CD4-positive, alpha-beta memory T cell (primary cell): ENCODE measurements around the gene BRS3. TPM values are rescaled to one million over a fixed set of nuclear protein-coding genes. Genes with fewer than 3 reads are reported as not detected.
"Not testable (repeated sequence)": the region's sequence is repeated elsewhere in the genome, so short reads cannot be mapped to it uniquely, and the experiment has no call there.

ENCODE experiments used
- CTCF ChIA-PET: fragments of 350-600 bp; sonication (Branson Sonifier 250); formaldehyde crosslinking; loops from one replicate; lab custom pipeline; 2021; ENCODE audit warnings: inconsistent platforms; ENCODE audit not compliant: partially characterized antibody; lab: Charles Lee
- POLR2A ChIA-PET: fragments of 350-600 bp; sonication (Branson Sonifier 250); formaldehyde crosslinking; loops from one replicate; lab custom pipeline; 2021; ENCODE audit not compliant: partially characterized antibody; lab: Charles Lee
- DNase-seq, 5 donors: peaks; one replicate each; pipeline versions ENCODE4 v3.0.0 to v3.0.0-alpha.2; 2020 to 2022; ENCODE audit warnings: mixed read lengths in 1 of 5
- H3K27ac ChIP-seq: one replicate; pipeline ENCODE4 v1.7.0; 2013; ENCODE audit warnings: low read depth, low read length
- H3K27me3 ChIP-seq: 2 replicates; pipeline ENCODE4 v1.7.0; 2013; ENCODE audit warnings: mild to moderate bottlenecking, low read length, moderate library complexity; ENCODE audit not compliant: insufficient read depth
- H3K36me3 ChIP-seq: 2 replicates; pipeline ENCODE4 v1.7.0; 2013; ENCODE audit warnings: mild to moderate bottlenecking, low read length, moderate library complexity; ENCODE audit not compliant: insufficient read depth
- H3K4me1 ChIP-seq: 2 replicates; pipeline ENCODE4 v1.7.0; 2013; ENCODE audit warnings: mild to moderate bottlenecking, low read length, moderate library complexity; ENCODE audit not compliant: insufficient read depth
- H3K4me3 ChIP-seq, 2 donors: one replicate each; pipeline ENCODE4 v1.7.0; 2013; ENCODE audit warnings: low read length in 2 of 2, mild to moderate bottlenecking in 1 of 2
- H3K9me3 ChIP-seq, 2 donors: one replicate each; pipeline ENCODE4 v1.7.0; 2013; ENCODE audit warnings: low read length in 2 of 2, control low read depth in 1 of 2; ENCODE audit not compliant: control insufficient read depth in 1 of 2
- H3K27ac Mint-ChIP-seq, 7 donors: one replicate each; pipeline ENCODE4 v1.8.0; 2020 to 2021; ENCODE audit warnings: mixed read lengths in 7 of 7, mild to moderate bottlenecking in 6 of 7, inconsistent platforms in 3 of 7, moderate library complexity in 3 of 7
- H3K27me3 Mint-ChIP-seq, 2 donors: one replicate each; pipeline ENCODE4 v1.8.0; 2020 to 2021; ENCODE audit warnings: mixed read lengths in 2 of 2
- H3K36me3 Mint-ChIP-seq, 2 donors: one replicate each; pipeline ENCODE4 v1.8.0; 2020 to 2021; ENCODE audit warnings: mixed read lengths in 2 of 2, inconsistent platforms in 1 of 2, mild to moderate bottlenecking in 1 of 2
- H3K4me1 Mint-ChIP-seq, 4 donors: one replicate each; pipeline ENCODE4 v1.8.0; 2020 to 2021; ENCODE audit warnings: mixed read lengths in 4 of 4, mild to moderate bottlenecking in 1 of 4
- H3K4me3 Mint-ChIP-seq, 8 donors: one replicate each; pipeline ENCODE4 v1.8.0; 2020 to 2021; ENCODE audit warnings: mixed read lengths in 8 of 8, mild to moderate bottlenecking in 7 of 8, moderate library complexity in 6 of 8, inconsistent platforms in 3 of 8
- H3K9me3 Mint-ChIP-seq, 8 donors: one replicate each; pipeline ENCODE4 v1.8.0; 2020 to 2021; ENCODE audit warnings: mixed read lengths in 8 of 8, mild to moderate bottlenecking in 5 of 8, inconsistent platforms in 3 of 8, moderate library complexity in 1 of 8
- intact Hi-C: fragments of 100-400 bp; cut with micrococcal nuclease; formaldehyde crosslinking; loops from one replicate; pipeline ENCODE4 v1.15.1; 2023
- polyA plus RNA-seq, 2 donors: library from polyadenylated mRNA; unstranded; fragments of 300-500 nt; fragmentation: Illumina TruSeq; gene quantifications; one replicate each; pipeline ENCODE4 v1.2.3, GENCODE V29; 2021
- total RNA-seq, 2 experiments: library from RNA; stranded (reverse); gene quantifications; one replicate each; pipeline ENCODE4 v1.2.3, GENCODE V29; 2021

Gene BRS3
- total RNA-seq, result not detected
- polyA plus RNA-seq, result not detected

DNA sequence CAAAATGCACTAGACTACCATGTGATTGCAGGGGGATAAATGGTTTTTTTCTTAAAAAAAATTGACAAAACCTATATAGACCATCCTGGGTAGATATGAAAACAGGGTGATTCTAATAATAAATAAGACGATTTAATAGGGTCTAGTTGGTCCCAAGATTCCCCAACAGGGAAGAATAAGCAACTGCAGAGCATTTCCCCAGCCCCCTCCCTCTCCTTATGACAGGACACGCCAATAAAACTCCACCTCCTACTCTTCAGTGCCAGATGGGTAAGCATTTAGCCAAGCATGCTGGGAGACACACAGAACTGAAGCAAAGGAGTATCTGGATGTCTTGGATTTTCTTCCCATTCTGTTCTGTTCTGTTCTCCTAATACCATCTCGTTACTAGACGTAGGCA lies at the start of gene BRS3:
Gene BRS3, plus strand, starts transcription at position 301 of the 400 bp plus-strand sequence. CDS start 168 bp downstream, outside the sequence.
- Histone ChIP-seq H3K4me3 (no peak within 1 kb of the TSS), H3K9me3 (no peaks in the 10 kb centered on the region), H3K4me1 (no peaks in the 10 kb centered on the region), H3K27me3 (no peaks in the 10 kb centered on the region), H3K36me3 (no peaks in the 10 kb centered on the region), H3K27ac (no peak within 1 kb of the TSS)
- intact Hi-C loops, result no loop called here
- H3K27ac Mint-ChIP-seq, result no peak within 1 kb of the TSS
- no peak within 1 kb of the TSS for H3K4me3 Mint-ChIP-seq
- peaks cover 20 to 22% of the 10 kb centered on the region in 2 donors for H3K27me3 Mint-ChIP-seq
- H3K36me3 Mint-ChIP-seq, result no peaks in the 10 kb centered on the region
- ChIA-PET CTCF (no interaction called here), POLR2A (no interaction called here)
- no peak for DNase-seq
- no peaks in the 10 kb centered on the region for H3K4me1 Mint-ChIP-seq
- H3K9me3 Mint-ChIP-seq, result peaks cover 0 to 3% (median 0%) of the 10 kb centered on the region in 8 donors

DNA sequence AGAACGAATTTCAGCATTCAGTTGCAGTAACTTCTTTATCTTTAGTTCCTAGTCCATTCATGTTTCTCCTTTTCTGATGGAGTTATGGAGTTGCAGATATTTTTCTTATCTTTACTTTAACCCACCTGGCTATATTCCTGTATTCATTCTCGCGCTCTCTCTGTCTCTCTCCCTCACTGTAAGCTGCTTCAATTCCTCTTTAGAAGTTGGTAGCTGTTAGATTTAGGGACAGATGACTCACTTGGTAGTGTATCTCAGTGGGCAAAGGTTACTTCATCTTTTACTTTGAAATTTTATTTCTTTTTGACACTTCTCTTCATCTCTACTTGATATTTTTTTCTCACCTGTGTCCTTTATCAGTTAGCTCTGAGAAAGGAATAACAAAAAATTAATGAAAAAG lies 49.6 kb upstream of the BRS3 start:
- DNase-seq, result no peak
- intact Hi-C loops, result no loop called here
- no peaks in the 10 kb centered on the region for H3K9me3 ChIP-seq
- no peak overlapping the region for H3K27ac Mint-ChIP-seq
- no peaks in the 10 kb centered on the region for H3K4me1 ChIP-seq
- ChIA-PET CTCF (no interaction called here), POLR2A (no interaction called here)
- no peaks in the 10 kb centered on the region for H3K27me3 Mint-ChIP-seq
- H3K36me3 Mint-ChIP-seq, result no peaks in the 10 kb centered on the region
- no peaks in the 10 kb centered on the region for H3K36me3 ChIP-seq
- no peaks in the 10 kb centered on the region for H3K27me3 ChIP-seq
- H3K4me3 Mint-ChIP-seq, result no peak overlapping the region
- no peak overlapping the region for H3K4me3 ChIP-seq
- H3K4me1 Mint-ChIP-seq, result no peaks in the 10 kb centered on the region
- no peak overlapping the region for H3K27ac ChIP-seq
- H3K9me3 Mint-ChIP-seq, result no peaks in the 10 kb centered on the region

DNA sequence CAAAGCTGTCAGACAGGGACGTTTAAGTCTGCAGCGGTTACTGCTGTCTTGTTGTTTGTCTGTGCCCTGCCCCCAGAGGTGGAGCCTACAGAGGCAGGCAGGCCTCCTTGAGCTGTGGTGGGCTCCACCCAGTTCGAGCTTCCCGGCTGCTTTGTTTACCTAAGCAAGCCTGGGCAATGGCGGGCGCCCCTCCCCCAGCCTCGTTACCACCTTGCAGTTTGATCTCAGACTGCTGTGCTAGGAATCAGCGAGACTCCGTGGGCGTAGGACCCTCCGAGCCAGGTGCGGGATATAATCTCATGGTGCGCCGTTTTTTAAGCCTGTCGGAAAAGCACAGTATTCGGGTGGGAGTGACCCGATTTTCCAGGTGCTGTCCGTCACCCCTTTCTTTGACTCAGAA lies 42.1 kb upstream of the BRS3 start:
- H3K27ac ChIP-seq, H3K9me3 Mint-ChIP-seq, H3K27me3 ChIP-seq, H3K4me3 ChIP-seq, DNase-seq, H3K27ac Mint-ChIP-seq, H3K36me3 Mint-ChIP-seq, POLR2A ChIA-PET, H3K27me3 Mint-ChIP-seq, H3K4me3 Mint-ChIP-seq, H3K9me3 ChIP-seq, CTCF ChIA-PET, intact Hi-C loops, H3K4me1 ChIP-seq, H3K36me3 ChIP-seq, H3K4me1 Mint-ChIP-seq: not testable (repeated sequence)

DNA sequence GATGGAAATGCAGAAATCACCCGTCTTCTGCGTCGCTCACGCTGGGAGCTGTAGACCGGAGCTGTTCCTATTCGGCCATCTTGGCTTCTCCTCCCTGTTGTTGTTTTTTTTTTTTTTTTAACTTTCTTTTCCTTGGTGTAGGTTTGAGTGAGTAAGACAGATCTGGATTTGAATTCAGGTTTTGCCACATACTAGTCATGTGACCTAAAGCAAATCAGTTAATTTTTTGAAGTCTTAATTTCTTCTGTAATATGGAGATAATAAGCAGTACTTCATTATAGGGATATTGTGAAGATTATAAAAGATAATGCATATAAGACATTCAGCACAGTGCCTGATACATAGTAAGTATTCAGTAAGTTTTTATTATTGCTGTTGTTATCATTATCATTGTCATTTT lies 41.5 kb upstream of the BRS3 start:
- Mint-ChIP-seq H3K36me3 (no peaks in the 10 kb centered on the region), H3K4me1 (no peaks in the 10 kb centered on the region), H3K27ac (no peak overlapping the region), H3K4me3 (no peak overlapping the region), H3K9me3 (no peaks in the 10 kb centered on the region), H3K27me3 (peaks cover 2 to 3% of the 10 kb centered on the region in 2 donors)
- Histone ChIP-seq H3K36me3 (no peaks in the 10 kb centered on the region), H3K4me1 (no peaks in the 10 kb centered on the region), H3K27me3 (no peaks in the 10 kb centered on the region), H3K27ac (no peak overlapping the region), H3K4me3 (no peak overlapping the region), H3K9me3 (no peaks in the 10 kb centered on the region)
- intact Hi-C loops, result no loop called here
- ChIA-PET POLR2A (no interaction called here), CTCF (no interaction called here)
- DNase-seq, result no peak

DNA sequence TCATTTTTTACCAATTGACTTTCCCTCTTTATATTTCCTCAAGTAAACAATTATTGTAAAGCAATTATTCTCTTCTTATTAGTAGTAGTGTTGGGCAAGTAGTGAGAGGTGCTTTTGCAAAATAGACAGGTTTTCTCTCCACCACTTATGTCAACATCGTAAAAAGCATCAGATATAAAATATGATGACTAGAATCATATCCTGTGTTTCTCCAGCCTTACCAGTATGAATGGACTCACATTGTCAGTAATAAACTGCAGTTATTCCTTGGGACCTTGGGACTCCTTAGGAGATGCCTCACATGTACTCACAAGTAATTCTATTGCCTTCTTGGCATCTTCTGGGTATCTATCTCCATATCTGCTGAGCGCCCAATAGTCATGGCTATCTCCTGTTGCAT lies 40.4 kb upstream of the BRS3 start:
- Mint-ChIP-seq H3K27me3 (peaks cover 2 to 3% of the 10 kb centered on the region in 2 donors), H3K9me3 (no peaks in the 10 kb centered on the region), H3K4me3 (no peak overlapping the region), H3K36me3 (no peaks in the 10 kb centered on the region), H3K27ac (no peak overlapping the region), H3K4me1 (no peaks in the 10 kb centered on the region)
- H3K36me3 ChIP-seq, result no peaks in the 10 kb centered on the region
- no peaks in the 10 kb centered on the region for H3K9me3 ChIP-seq
- CTCF ChIA-PET, result no interaction called here
- no peak overlapping the region for H3K4me3 ChIP-seq
- H3K27ac ChIP-seq, result no peak overlapping the region
- POLR2A ChIA-PET, result no interaction called here
- H3K4me1 ChIP-seq, result no peaks in the 10 kb centered on the region
- intact Hi-C loops, result no loop called here
- no peak for DNase-seq
- H3K27me3 ChIP-seq, result no peaks in the 10 kb centered on the region

DNA sequence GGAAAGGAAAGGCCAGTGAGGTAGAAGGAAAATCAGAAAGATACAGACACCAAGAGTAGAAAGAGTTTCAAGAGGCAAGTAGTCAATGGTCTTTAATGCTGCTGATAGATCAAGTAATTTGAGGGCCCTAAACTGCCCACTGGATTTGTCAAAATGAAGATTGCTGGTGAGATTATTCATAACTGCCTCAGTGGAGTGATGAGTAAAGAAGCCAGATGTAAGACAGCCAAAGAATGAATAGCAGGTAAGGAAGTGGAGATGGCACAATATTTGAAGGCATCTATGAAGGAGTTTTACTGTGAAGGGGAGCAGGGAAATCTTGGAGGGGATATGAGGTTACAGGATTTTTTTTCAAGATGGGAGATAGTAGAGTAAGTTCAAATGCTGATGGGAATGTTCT lies 39.8 kb upstream of the BRS3 start:
- Histone ChIP-seq H3K36me3 (no peaks in the 10 kb centered on the region), H3K27me3 (no peaks in the 10 kb centered on the region), H3K4me1 (no peaks in the 10 kb centered on the region), H3K4me3 (no peak overlapping the region), H3K27ac (no peak overlapping the region), H3K9me3 (no peaks in the 10 kb centered on the region)
- H3K4me3 Mint-ChIP-seq, result no peak overlapping the region
- H3K27ac Mint-ChIP-seq, result no peak overlapping the region
- ChIA-PET POLR2A (no interaction called here), CTCF (no interaction called here)
- H3K36me3 Mint-ChIP-seq, result no peaks in the 10 kb centered on the region
- H3K27me3 Mint-ChIP-seq, result peaks cover 2 to 3% of the 10 kb centered on the region in 2 donors
- intact Hi-C loops, result no loop called here
- no peaks in the 10 kb centered on the region for H3K4me1 Mint-ChIP-seq
- H3K9me3 Mint-ChIP-seq, result no peaks in the 10 kb centered on the region
- no peak for DNase-seq

DNA sequence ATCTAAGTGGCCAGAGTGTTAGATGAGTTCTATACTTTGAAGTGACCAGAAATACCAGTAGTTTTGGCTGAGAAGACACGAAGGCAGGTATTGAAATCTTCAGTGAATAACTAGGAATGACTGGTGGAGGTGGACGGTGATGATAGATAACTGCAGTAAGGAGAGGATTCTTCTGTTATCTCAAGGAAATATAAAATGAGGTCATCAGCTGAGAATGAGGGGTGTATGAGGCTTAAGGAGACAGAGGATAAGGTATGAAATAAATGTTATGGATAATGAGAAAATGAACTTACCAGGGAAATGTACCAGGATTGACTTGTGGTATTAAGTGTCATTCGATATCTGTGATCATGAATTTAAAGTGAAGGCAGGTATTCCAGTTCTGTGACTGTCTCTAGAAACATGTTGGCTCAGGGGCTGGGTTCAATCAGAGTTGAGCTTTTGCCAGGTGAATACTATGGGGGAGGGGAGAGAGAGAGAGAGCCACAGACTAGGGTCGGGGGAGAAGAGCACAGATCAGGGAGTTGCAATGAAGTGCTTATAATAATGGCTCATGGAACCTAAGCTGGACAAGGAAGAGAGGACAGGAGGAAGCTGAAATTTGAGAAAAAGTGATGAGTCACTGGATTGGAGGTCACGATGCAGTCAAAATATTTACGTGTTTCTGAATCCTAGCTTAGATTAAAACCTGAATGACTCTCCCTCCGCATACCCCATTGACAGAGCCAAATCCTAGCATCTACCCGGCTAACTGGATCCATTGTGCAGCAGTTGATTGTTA lies 37.5 kb upstream of the BRS3 start:
- Histone ChIP-seq H3K4me3 (no peak overlapping the region), H3K36me3 (no peaks in the 10 kb centered on the region), H3K9me3 (no peaks in the 10 kb centered on the region), H3K4me1 (no peaks in the 10 kb centered on the region), H3K27me3 (no peaks in the 10 kb centered on the region), H3K27ac (no peak overlapping the region)
- intact Hi-C loops, result no loop called here
- Mint-ChIP-seq H3K36me3 (no peaks in the 10 kb centered on the region), H3K4me3 (no peak overlapping the region), H3K9me3 (no peaks in the 10 kb centered on the region), H3K27me3 (peaks cover 2 to 3% of the 10 kb centered on the region in 2 donors), H3K27ac (no peak overlapping the region), H3K4me1 (no peaks in the 10 kb centered on the region)
- no peak for DNase-seq
- ChIA-PET CTCF (no interaction called here), POLR2A (no interaction called here)
